ENCODE data around the gene NUBP1.
A peak's percentile ranks its signal among the peaks of the same experiment; 100 is the strongest.

NUBP1 gene

DNA sequence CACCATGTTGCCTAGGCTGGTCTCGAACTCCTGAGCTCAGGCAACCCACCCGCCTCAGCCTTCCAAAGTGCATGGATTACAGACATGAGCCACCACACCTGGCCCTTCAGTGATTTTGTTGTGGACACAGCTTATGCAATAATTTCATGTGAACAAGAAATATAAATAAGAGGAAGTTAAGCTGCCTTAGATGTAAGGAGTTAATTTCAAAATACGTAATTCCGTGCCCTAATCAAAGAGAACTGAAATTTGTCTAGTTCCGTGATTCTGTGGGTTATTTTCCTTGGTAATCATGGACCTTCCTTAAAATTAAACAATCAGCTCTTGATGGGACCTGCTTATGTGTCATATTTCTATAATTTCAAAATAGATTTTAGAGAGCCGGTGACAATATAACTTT lies 63.1 kb downstream of the NUBP1 start:
- H3K4me3 ChIP-seq (ENCODE audit: low read depth in 1 of 2, low read length in 2 of 2) = no peak overlapping the region
- no peaks in the 10 kb centered on the region for H3K36me3 ChIP-seq (ENCODE audit: control insufficient read depth in 1 of 2, insufficient read depth in 2 of 2, low read length in 2 of 2)
- no peak overlapping the region for H3K27ac ChIP-seq (ENCODE audit: low read length)
- no peaks in the 10 kb centered on the region for H3K9me3 ChIP-seq (ENCODE audit: control insufficient read depth in 1 of 2, low read length in 2 of 2)
- H3K4me1 ChIP-seq (ENCODE audit: control insufficient read depth in 1 of 2, insufficient read depth in 2 of 2, low read length in 2 of 2) = no peaks in the 10 kb centered on the region
- no peaks in the 10 kb centered on the region for H3K27me3 ChIP-seq (ENCODE audit: low read depth, low read length)

DNA sequence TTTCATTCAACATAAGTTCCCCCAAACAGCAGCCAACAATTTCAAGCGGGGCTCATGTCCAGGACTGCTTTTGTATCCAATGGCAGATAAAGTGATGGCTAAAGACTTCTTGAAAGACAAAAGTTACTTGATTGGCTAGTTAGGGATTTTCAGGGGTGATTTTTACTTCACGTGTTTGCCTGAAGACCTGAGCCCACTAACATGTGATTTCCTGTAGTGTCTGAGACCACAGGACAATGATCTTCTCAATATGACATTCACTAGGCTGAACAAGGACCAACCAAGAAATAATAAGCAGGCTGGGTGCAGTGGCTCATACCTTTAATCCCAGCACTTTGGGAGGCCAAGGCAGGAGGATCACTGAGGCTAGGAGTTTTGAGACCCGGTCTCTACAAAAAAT lies 64.6 kb downstream of the NUBP1 start:
- no peaks in the 10 kb centered on the region for H3K27me3 ChIP-seq (ENCODE audit: low read depth, low read length)
- H3K36me3 ChIP-seq (ENCODE audit: control insufficient read depth in 1 of 2, insufficient read depth in 2 of 2, low read length in 2 of 2) = no peaks in the 10 kb centered on the region
- no peak overlapping the region for H3K4me3 ChIP-seq (ENCODE audit: low read depth in 1 of 2, low read length in 2 of 2)
- no peak overlapping the region for H3K27ac ChIP-seq (ENCODE audit: low read length)
- no peaks in the 10 kb centered on the region for H3K9me3 ChIP-seq (ENCODE audit: control insufficient read depth in 1 of 2, low read length in 2 of 2)
- H3K4me1 ChIP-seq (ENCODE audit: control insufficient read depth in 1 of 2, insufficient read depth in 2 of 2, low read length in 2 of 2) = no peaks in the 10 kb centered on the region

- Histone ChIP-seq H3K4me3 (ENCODE audit: low read depth in 1 of 2, low read length in 2 of 2) (no peak overlapping the region), H3K27me3 (ENCODE audit: low read depth, low read length) (no peaks in the 10 kb centered on the region), H3K9me3 (ENCODE audit: control insufficient read depth in 1 of 2, low read length in 2 of 2) (no peaks in the 10 kb centered on the region), H3K27ac (ENCODE audit: low read length) (no peak overlapping the region), H3K4me1 (ENCODE audit: control insufficient read depth in 1 of 2, insufficient read depth in 2 of 2, low read length in 2 of 2) (no peaks in the 10 kb centered on the region), H3K36me3 (ENCODE audit: control insufficient read depth in 1 of 2, insufficient read depth in 2 of 2, low read length in 2 of 2) (no peaks in the 10 kb centered on the region)
Observed at GRCh38 chr16:10808850-10809249, 65.2 kb downstream of the NUBP1 start.

DNA sequence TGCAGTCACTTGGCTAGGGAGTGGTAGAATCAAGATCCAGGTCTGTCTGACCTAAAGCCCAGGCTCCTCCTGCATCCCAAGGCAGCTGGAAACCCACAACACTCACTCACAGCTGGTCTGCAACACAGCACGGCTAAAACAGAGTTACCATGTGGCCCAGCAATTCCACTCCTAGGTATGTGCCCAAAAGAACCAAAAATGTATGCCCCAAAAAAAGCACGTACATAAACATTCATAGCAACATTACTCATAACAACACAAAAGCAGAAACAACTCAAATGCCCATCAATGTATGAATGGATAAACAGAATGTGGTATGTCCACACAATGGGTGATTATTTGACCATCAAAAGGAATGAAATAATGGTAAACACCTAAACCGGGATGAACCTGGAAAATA lies 66.1 kb downstream of the NUBP1 start:
- H3K4me3 ChIP-seq (ENCODE audit: low read depth in 1 of 2, low read length in 2 of 2) = no peak overlapping the region
- H3K27me3 ChIP-seq (ENCODE audit: low read depth, low read length) = no peaks in the 10 kb centered on the region
- H3K9me3 ChIP-seq (ENCODE audit: control insufficient read depth in 1 of 2, low read length in 2 of 2) = no peaks in the 10 kb centered on the region
- H3K27ac ChIP-seq (ENCODE audit: low read length) = no peak overlapping the region
- no peaks in the 10 kb centered on the region for H3K4me1 ChIP-seq (ENCODE audit: control insufficient read depth in 1 of 2, insufficient read depth in 2 of 2, low read length in 2 of 2)
- no peaks in the 10 kb centered on the region for H3K36me3 ChIP-seq (ENCODE audit: control insufficient read depth in 1 of 2, insufficient read depth in 2 of 2, low read length in 2 of 2)

GRCh38 chr16:10812312-10813098 lies 68.9 kb downstream of the NUBP1 start:
- Histone ChIP-seq H3K4me3 (ENCODE audit: low read depth in 1 of 2, low read length in 2 of 2) (no peak overlapping the region), H3K4me1 (ENCODE audit: control insufficient read depth in 1 of 2, insufficient read depth in 2 of 2, low read length in 2 of 2) (no peaks in the 10 kb centered on the region), H3K9me3 (ENCODE audit: control insufficient read depth in 1 of 2, low read length in 2 of 2) (no peaks in the 10 kb centered on the region), H3K36me3 (ENCODE audit: control insufficient read depth in 1 of 2, insufficient read depth in 2 of 2, low read length in 2 of 2) (no peaks in the 10 kb centered on the region), H3K27me3 (ENCODE audit: low read depth, low read length) (no peaks in the 10 kb centered on the region), H3K27ac (ENCODE audit: low read length) (no peak overlapping the region)

- Histone ChIP-seq H3K4me1 (ENCODE audit: control insufficient read depth in 1 of 2, insufficient read depth in 2 of 2, low read length in 2 of 2) (no peaks in the 10 kb centered on the region), H3K4me3 (ENCODE audit: low read depth in 1 of 2, low read length in 2 of 2) (no peak overlapping the region), H3K27me3 (ENCODE audit: low read depth, low read length) (no peaks in the 10 kb centered on the region), H3K27ac (ENCODE audit: low read length) (no peak overlapping the region), H3K9me3 (ENCODE audit: control insufficient read depth in 1 of 2, low read length in 2 of 2) (no peaks in the 10 kb centered on the region), H3K36me3 (ENCODE audit: control insufficient read depth in 1 of 2, insufficient read depth in 2 of 2, low read length in 2 of 2) (no peaks in the 10 kb centered on the region)
Observed at GRCh38 chr16:10813099-10813455, 69.4 kb downstream of the NUBP1 start.

GRCh38 chr16:10817514-10817913 lies 73.9 kb downstream of the NUBP1 start:
- Histone ChIP-seq H3K36me3 (ENCODE audit: control insufficient read depth in 1 of 2, insufficient read depth in 2 of 2, low read length in 2 of 2) (no peaks in the 10 kb centered on the region), H3K27me3 (ENCODE audit: low read depth, low read length) (no peaks in the 10 kb centered on the region), H3K4me3 (ENCODE audit: low read depth in 1 of 2, low read length in 2 of 2) (peak overlapping the region in 1 of 2 donors; percentile 59), H3K9me3 (ENCODE audit: control insufficient read depth in 1 of 2, low read length in 2 of 2) (no peaks in the 10 kb centered on the region), H3K27ac (ENCODE audit: low read length) (no peak overlapping the region), H3K4me1 (ENCODE audit: control insufficient read depth in 1 of 2, insufficient read depth in 2 of 2, low read length in 2 of 2) (peaks cover 0 to 4% of the 10 kb centered on the region in 2 donors)

- Histone ChIP-seq H3K9me3 (ENCODE audit: control insufficient read depth in 1 of 2, low read length in 2 of 2) (no peaks in the 10 kb centered on the region), H3K4me1 (ENCODE audit: control insufficient read depth in 1 of 2, insufficient read depth in 2 of 2, low read length in 2 of 2) (peaks cover 0 to 4% of the 10 kb centered on the region in 2 donors), H3K36me3 (ENCODE audit: control insufficient read depth in 1 of 2, insufficient read depth in 2 of 2, low read length in 2 of 2) (no peaks in the 10 kb centered on the region), H3K27ac (ENCODE audit: low read length) (no peak within 1 kb of the TSS), H3K27me3 (ENCODE audit: low read depth, low read length) (no peaks in the 10 kb centered on the region), H3K4me3 (ENCODE audit: low read depth in 1 of 2, low read length in 2 of 2) (peak within 1 kb of the TSS in 1 of 2 donors; percentile 59)
Observed at GRCh38 chr16:10817963-10818941, 74.6 kb downstream of the NUBP1 start, which contains the start of gene TVP23A. Gene TVP23A (minus strand): TSS chr16:10818794. CDS start chr16:10818493, 301 bp downstream.
